NCI-H2227 (cell line): ENCODE data around the gene CFAP410.
"Not testable (repeated sequence)": the region's sequence is repeated elsewhere in the genome, so short reads cannot be mapped to it uniquely, and the experiment has no call there.

Experiments
- DNase-seq: peaks from one replicate; lab custom pipeline; 2025; ENCODE audit not compliant: unreplicated experiment; lab: John Stamatoyannopoulos, UW

CFAP410 gene

DNA sequence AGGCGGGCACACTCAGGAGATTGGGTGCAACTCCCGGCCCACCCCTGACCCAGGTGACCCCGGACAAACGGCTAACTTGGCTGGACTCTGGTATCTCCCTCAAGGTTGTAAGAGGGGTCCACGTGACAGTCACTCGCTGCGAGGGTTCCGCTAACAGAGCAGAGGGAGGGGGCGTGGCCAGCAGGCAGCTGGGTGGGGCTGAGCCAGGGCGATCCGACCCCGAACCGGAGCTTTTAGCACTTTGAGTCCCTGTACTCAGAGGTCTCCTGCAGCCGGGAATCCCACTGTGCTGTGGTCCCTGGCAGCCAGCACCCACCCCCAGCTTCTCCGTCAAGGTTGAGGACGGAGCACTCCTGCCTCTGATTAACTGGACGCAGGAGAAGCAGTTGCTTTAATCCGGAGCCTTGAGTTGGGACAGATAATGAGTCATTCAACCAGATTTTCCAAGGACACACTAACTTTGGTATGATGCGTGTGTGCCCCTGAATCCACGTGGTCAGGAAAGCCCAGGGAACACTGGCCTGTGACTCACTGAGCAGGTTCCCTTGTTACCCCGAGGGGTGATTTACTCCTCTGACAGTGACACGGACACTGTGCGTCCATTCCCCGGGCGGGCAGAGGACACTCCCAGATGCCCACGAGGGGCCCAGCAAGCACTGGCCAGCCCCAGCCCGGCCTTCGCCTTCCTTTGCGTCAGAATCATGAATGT, 31.0 kb upstream of the CFAP410 start:
- DNase-seq = peak; percentile 55

DNA sequence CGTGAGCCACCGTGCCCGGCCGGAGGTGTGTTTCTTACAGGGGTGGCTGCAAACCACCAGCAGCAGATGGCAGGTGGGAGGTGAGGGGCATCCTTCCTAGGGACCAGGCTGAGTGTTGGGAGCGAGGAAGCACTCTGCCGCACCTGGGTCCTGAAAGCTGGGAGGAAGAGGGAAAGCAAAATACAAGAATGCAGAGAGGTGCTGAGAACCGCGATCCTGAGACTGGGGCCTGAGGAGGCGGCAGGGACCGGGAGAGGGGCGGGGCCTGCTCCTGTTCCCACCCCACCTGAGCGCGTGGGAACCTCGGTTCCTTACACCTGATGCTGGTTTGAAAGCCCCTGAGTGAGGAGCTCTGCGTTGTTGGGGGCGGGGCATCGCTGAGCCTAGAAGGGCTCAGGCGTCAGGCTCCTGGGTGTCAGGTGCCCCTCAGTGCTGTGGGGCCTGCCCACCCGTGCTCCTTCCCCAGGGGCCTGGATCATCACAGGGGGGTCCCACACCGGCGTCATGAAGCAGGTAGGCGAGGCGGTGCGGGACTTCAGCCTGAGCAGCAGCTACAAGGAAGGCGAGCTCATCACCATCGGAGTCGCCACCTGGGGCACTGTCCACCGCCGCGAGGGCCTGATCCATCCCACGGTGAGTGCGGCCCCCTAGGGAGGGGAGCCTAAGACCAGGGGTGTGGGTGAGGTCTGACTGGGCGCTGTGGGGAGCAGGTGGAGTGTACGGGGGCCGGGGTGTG, 29.7 kb upstream of the CFAP410 start:
- DNase-seq = peak; percentile 19

DNA sequence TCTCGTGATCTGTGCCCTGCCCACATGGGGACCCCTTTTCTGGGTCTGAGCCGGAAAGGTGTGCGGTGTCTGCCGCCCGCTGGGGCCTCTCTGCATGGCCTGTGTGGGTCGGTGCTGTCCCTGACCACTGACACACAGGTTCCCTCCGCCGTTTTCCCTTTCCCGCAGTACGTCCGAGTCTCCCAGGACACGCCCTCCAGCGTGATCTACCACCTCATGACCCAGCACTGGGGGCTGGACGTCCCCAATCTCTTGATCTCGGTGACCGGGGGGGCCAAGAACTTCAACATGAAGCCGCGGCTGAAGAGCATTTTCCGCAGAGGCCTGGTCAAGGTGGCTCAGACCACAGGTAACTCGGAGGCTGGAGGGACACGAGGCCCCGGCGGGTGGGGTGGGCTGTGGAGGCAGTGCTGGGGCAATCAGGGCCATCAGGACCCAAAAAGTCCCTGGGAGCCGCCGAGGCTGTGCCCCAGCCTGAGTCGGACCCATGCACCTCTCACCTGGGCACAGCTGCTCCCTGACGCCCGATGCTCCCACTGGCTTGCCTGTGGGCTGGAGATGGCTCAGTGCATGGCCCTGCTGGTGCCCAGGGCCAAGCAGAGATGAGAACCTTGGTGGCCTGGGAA, 27.5 kb upstream of the CFAP410 start:
- no peak for DNase-seq

DNA sequence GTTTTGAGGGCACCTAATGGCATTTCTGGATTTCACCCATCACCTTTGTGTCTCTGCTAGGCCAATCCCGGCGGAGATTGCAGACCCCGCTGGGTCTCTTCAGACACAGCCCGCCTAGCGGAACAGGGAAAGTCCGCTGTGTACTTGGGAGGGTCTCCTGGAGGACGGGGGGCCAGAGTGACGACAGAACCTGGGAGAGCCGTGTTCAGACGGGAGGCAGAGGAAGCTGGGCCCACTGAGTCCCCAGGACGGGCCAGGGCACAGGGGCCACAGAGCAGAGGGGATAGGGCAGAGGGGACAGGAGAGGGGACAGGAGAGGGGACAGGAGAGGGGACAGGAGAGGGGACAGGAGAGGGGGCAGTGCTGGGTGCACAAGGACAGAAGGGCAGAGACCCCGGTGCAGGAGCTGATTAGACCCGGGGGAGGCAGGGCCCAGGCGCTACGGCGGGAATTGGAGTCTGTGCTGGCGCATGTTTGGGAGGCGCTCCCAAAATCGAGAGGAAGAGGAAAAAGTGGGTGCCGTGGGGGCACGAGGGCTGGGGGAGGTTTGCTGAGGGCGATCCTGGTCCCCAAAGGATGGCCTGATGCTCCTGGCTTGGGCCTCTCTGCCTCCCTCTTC, 26.9 kb upstream of the CFAP410 start:
- DNase-seq = no peak

DNA sequence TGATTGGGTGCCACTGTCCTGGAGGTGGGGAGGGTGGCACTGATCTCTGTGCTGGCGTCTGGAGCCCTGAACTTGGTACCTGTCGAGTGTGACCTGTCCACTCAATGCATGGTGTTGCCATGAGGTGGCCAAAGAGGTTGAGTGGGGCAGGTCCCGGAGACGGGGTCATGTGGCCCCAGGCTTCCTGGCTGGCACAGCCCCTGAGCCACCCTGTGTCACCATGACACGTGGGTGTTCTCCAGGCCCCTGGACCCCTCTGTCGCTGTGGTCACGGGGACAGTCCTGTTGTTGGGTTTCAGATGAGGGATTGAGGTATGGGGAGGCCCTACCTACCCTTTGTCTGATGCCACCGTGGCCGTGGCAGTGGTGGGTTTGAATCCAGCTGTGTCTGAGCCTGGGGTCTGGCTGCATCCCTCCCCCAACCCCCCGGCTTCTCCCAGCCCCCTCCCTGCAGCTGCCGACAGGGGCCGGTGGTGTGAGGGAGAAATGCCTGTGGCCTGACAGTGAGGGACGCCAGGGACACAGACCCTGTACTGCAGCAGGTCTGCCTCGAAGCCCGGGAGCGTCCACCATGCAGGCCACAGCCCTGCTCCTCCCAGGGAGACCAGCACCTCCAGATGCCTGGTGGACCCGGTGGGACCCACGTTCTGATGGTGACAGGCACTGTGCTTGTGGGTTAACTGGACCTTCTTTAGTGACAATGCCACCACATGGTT, 26.2 kb upstream of the CFAP410 start:
- no peak for DNase-seq

DNA sequence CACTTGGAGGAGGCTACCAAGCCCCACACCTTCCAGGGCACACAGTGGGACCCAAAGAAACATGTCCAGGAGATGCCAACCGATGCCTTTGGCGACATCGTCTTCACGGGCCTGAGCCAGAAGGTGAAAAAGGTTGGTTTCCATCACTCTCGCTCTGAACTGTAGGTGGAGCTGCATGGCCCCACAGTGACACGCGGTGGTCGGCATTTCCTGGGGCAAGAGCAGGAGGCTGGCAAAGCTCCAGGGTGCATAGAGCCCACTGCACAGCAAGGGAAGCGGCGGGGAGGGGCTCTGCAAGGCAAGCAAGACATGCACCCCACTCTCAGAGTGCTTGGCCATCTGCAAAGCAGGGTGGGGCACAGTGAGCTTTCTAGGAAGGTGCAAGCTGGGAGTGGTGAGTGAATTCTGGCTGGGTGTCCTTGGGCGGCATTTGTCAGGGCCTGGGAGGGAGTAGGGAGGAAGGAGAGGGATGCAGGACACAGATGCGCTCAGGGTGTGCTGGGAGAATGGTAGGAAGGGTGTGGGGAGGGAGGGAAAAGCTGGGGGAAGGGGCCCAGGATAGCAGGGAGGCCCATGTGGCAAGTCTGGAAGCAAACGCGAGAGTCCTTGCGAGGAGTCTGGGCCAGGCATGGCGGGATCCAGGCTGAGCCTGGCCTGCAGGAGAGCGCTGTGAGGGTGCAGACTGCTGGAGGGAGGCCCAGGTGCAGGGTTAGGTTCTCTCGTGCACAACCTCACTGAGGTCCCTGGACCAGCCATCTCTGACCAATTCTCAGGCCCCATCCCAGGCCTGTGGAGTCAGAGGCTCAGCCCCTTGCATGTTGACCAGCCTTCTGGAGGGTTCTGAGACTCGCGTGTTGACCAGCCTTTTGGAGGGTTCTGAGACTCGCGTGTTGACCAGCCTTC, 25.2 kb upstream of the CFAP410 start:
- DNase-seq = no peak

DNA sequence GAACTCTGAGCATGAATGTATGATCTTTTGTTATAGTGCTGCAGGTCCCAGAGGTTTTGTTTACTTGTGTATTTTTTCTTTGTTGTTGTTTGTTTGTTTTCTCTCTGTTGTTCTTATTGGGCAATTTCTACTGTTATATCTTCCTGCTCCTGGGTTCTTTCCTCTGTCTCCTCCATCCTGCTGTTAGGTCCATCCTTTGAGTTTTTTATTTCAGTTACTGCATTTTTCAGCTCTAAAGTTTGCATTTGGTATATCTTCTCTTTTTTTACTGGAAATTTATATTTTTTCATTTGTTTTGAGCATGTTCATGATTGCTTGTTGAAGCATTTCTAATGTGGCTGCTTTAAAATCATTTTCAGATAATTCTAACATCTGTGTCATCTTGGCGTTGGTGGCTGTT, 24.1 kb upstream of the CFAP410 start:
- no peak for DNase-seq

DNA sequence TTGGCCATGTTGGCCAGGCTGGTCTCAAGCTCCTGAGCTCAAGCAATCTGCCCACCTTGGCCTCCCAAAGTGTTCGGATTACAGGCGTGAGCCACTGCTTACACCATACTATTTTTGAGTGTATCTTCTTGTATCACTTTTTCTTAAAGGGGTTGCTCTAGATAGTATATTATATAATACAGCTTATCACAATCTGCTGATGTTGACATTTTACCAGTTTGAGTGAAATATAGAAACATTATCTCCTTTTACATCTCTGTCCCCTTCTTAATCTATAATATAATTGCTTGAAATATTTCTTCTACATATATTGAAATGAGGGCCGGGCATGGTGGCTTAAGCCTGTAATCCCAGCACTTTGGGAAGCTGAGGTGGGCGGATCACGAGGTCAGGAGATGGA, 22.7 kb upstream of the CFAP410 start:
- DNase-seq = not testable (repeated sequence)

DNA sequence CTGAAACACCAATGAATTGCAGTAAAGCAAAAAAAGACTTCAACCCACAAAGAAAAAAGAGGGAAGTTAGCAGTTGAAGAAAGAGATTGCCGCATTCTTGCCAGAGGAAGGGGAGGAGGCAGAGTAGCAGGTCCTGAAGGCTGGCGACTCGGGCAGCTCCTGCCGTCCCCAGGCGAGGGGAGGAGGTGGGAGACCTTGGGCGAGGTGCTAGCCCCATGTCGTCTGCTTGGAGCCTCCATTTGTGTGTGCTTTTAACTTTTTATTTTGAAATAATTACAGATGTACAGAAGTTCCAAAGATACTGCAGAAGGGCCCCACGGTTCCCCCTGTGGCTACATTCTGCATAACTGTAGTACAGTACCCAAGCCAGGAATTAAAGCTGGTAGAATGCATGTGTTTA, 21.0 kb upstream of the CFAP410 start:
- DNase-seq = no peak

DNA sequence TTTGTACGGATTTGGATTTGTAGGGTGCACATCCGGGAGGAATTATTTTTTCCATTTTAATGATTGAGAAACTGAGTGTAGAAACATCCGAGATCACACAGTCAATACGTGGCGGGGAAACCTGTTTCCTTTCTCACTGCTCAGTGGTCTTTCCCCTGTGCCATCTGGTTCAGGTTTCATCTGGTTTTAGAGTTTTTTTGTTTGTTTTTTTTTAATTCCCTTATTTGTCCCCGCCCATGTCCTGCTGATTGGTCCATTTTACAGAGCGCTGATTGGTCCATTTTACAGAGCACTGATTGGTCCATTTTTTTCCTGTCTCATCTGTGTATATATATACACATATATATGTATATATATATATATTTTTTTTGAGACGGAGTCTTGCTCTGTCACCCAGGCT, 20.2 kb upstream of the CFAP410 start:
- no peak for DNase-seq

DNA sequence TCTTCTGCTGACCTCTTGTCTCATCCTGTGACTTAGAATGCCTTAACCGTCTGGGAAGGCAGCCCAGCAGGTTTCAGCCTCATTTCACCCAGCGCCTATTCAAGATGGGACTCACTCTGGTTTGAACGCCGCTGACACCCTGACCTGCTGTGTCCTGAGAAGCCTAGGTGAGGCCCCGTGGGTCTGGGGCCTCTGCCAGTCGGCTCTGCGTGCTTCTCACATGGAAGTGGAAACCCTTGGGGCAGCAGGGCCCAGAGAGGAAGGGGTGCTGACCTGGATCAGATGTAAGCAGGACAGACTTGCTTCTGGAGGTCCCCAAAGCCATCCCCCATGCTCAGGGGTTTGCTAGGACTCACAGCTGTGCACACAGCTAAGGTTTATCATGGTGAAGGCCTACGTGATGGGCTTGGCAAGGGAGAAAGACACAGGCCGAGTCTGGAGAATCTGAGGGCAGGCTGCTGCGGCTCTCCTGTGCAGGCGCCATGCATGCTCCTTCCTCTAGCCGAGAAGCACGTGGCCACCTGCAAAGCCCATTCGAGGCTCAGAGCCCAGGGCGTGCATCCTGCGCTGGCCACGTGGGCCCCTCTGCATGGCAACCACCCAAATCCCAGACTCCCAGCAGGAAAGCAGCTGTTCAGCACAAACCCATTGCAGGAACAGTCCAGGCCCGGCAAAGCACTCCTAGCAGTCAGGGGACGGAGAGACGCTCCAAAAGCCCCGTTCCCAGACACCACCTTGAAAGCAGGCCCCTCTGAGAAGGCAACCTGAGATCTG, 18.1 kb upstream of the CFAP410 start:
- DNase-seq = no peak

DNA sequence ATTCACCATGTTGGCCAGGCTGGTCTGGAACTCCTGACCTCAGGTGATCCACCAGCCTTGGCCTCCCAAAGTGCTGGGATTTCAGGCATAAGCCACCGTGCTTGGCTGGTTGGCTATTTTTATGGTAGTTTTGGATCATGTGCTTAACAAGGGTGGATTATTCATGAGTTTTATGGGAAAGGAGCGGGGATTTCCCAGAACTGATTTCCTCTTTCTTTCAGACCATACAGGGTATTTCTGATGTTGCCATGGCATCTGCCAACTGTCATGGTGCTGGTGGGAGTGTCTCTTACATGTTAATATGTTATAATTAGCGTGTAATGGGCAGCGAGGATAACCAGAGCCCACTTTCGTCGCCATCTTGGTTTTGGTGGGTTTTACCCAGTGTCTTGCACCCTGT, 17.4 kb upstream of the CFAP410 start:
- no peak for DNase-seq

DNA sequence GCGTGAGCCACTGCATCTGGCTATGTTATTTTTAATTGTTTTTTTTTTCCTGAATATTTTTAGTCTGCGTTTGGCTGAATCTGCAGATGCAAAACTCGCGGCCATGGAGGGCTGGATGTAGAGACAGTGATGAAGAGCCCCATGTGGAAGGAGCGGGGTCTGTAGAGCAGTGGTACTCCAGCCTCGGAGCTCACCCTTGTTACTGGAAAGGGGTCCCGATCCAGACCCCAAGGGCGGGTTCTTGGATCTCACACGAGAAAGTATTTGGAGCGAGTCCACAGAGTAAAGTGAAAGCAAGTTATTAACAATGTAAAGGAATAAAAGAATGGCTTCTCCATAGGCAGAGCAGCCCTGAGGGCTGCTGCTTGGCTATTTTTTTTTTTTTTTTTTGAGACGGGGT, 17.0 kb upstream of the CFAP410 start:
- no peak for DNase-seq

DNA sequence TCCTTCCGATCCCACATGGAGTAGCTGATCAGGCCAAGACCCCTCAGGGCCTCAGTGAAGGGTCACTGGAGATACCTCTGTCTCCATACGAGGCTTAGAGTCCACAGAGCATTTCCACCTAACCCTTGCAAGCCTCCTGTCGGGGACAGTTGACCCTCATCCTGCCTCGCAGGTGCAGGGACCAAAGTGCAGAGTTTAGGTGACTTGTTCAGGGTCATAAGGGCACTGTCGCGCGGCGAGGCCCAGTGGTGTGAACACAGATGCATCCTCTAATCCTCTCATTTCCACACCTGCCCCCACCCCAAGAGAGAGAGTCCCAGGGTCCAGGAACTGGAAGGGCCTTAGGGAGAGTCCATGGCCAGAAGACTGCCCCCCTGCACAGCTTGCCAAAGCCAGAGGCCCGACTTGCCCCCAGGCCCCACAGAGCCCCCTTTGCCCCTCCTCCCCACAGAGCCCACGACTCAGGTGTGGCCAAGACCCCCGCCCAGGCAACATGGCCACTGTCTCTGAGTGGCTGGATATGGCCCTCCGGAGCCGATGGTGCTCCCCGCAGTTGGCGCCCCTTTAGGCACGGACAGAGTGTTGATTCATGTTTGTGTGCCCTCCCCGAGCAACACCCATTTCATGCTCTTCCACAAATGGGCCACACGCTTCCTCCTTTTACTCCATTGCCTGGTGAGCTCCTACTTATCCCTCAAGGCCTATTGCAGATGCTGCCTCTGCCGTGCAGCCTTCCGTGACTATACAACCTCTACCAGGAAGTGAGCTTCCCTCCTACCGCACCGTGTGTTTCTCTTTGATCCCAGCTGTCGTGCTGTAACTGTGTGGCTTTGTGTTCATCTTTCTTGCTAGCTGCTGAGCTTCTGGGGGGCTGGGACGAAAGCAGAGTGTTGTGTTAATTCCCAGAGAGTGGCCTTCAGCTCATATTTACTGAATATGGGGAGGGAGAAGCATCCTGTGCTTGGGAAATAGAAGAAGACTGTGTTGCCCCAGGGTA, 15.9 kb upstream of the CFAP410 start:
- DNase-seq = no peak

DNA sequence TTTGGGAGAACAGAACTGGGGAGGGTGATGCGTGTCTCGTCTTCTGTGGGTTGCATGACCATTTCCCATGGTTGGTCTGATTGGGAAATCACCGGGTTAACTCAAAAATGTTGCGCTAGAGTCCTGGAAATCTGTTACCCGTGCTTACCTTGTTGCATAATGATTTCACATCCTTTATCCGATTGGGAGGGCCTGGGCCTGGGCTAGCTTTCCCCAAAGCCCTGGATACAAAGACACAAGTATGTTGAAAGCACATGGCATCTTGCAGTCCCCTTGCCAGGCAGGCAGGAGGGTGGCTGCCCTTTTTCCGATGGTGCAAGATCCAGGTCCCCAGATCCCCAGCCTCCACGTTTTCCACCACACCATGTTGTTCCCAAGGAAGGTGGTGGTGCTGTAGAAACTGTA, 14.8 kb upstream of the CFAP410 start:
- DNase-seq = no peak

DNA sequence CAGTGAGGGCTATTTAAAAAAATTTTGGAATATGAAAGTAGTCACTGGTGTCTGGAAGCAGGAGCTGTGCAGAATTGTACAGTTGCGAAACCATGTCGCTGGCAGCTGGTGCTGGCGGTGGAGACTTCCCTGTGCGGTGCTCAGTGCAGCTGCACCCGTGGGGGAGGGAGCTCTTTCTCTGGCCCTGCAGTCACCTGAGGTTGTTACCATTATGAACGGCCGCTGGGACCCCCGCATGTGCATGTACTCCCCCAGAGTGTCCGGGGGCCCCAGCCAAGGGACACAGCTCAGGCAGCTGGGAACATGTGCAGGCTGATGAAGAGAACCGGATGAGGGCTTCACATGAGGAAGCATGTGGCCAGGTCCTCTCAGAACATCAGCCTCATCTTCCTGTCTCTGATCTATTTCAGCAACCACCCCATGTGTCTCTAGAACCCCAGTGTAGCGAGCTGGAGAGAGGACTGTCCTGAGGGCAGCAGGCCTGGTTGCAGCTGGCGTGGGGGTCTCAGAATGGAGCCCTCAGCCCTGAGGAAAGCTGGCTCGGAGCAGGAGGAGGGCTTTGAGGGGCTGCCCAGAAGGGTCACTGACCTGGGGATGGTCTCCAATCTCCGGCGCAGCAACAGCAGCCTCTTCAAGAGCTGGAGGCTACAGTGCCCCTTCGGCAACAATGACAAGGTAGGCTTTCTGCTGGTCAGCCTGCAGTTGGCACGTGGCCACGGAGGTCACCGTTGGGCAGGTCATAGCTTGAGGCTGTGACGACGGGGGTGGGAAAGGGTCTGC, 14.2 kb upstream of the CFAP410 start, which contains the start of gene TRPM2:
Gene TRPM2, plus strand, starts transcription at position 431 of the 780 bp plus-strand sequence. Its CDS starts 80 bp downstream, at position 511.
- DNase-seq = no peak

DNA sequence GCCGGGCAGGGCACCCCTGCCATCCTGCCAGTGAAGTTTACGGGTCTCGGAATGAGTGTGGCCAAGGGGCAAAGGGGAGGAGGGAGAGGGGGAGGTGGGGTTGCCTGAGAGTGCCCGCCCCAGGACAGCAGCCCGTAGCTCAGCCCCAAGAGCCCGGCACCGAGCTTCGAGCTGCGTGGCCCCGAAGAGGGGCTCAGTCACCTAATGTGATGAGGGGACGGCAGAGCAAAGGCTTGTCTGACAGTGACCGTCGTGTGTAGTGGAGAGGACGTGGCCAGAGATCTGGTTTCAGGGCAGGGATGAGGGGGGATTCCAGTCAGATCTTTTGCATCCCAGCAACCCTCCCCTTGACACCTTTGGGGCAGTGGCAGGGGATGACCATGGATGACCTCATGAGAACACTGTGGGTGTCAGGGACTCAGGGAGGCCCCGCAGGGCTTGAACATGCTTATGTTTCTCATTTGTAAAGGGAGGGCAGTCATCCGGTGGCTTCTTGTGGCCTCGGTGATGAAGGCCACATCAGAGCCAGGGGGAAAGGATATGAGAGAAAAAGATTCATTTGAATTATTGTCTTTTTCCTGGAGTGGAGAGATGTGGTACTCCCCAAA, 13.2 kb upstream of the CFAP410 start:
- DNase-seq = no peak
